ENCODE data around the gene CACNA2D3.
A peak's percentile ranks its signal among the peaks of the same experiment; 100 is the strongest.

CACNA2D3 gene

GRCh38 chr3:54982807-54983206 is 860.5 kb downstream of the CACNA2D3 start:
- H3K27me3 ChIP-seq (ENCODE audit: insufficient read depth, low read length) = no peaks in the 10 kb centered on the region
- H3K9me3 ChIP-seq (ENCODE audit: low read length) = no peaks in the 10 kb centered on the region
- H2AFZ ChIP-seq (ENCODE audit: low read depth, low read length) = no peak overlapping the region
- no peaks in the 10 kb centered on the region for H3K36me3 ChIP-seq (ENCODE audit: insufficient read depth, low read length)
- H3K4me3 ChIP-seq (ENCODE audit: low read length) = no peak overlapping the region
- peaks cover 7% of the 10 kb centered on the region for H3K4me1 ChIP-seq (ENCODE audit: insufficient read depth, low read length)

- no peaks in the 10 kb centered on the region for H3K27me3 ChIP-seq (ENCODE audit: insufficient read depth, low read length)
- no peaks in the 10 kb centered on the region for H3K36me3 ChIP-seq (ENCODE audit: insufficient read depth, low read length)
- H3K4me1 ChIP-seq (ENCODE audit: insufficient read depth, low read length) = peaks cover 11% of the 10 kb centered on the region
- no peaks in the 10 kb centered on the region for H3K9me3 ChIP-seq (ENCODE audit: low read length)
- H2AFZ ChIP-seq (ENCODE audit: low read depth, low read length) = no peak overlapping the region
- no peak overlapping the region for H3K4me3 ChIP-seq (ENCODE audit: low read length)
Observed at GRCh38 chr3:54983266-54984099, 861.1 kb downstream of the CACNA2D3 start.

- Histone ChIP-seq H3K36me3 (ENCODE audit: insufficient read depth, low read length) (no peaks in the 10 kb centered on the region), H2AFZ (ENCODE audit: low read depth, low read length) (no peak overlapping the region), H3K9me3 (ENCODE audit: low read length) (no peaks in the 10 kb centered on the region), H3K4me1 (ENCODE audit: insufficient read depth, low read length) (peaks cover 9% of the 10 kb centered on the region), H3K27me3 (ENCODE audit: insufficient read depth, low read length) (no peaks in the 10 kb centered on the region), H3K4me3 (ENCODE audit: low read length) (no peak overlapping the region)
Observed at GRCh38 chr3:54985856-54986255, 863.5 kb downstream of the CACNA2D3 start.

- no peak overlapping the region for H2AFZ ChIP-seq (ENCODE audit: low read depth, low read length)
Observed at GRCh38 chr3:54986294-54986693, 863.9 kb downstream of the CACNA2D3 start.

GRCh38 chr3:54987719-54988118 is 865.4 kb downstream of the CACNA2D3 start:
- Histone ChIP-seq H3K9me3 (ENCODE audit: low read length) (no peaks in the 10 kb centered on the region), H3K4me1 (ENCODE audit: insufficient read depth, low read length) (peaks cover 5% of the 10 kb centered on the region), H3K27me3 (ENCODE audit: insufficient read depth, low read length) (no peaks in the 10 kb centered on the region), H3K36me3 (ENCODE audit: insufficient read depth, low read length) (no peaks in the 10 kb centered on the region), H2AFZ (ENCODE audit: low read depth, low read length) (no peak overlapping the region), H3K4me3 (ENCODE audit: low read length) (no peak overlapping the region)

More at GRCh38 chr3:54986294-54986693, 863.9 kb downstream of the CACNA2D3 start:
- no peaks in the 10 kb centered on the region for H3K9me3 ChIP-seq (ENCODE audit: low read length)
- H3K27me3 ChIP-seq (ENCODE audit: insufficient read depth, low read length) = no peaks in the 10 kb centered on the region
- H3K4me1 ChIP-seq (ENCODE audit: insufficient read depth, low read length) = peaks cover 5% of the 10 kb centered on the region
- no peak overlapping the region for H3K4me3 ChIP-seq (ENCODE audit: low read length)
- H3K36me3 ChIP-seq (ENCODE audit: insufficient read depth, low read length) = no peaks in the 10 kb centered on the region

- Histone ChIP-seq H3K27me3 (ENCODE audit: insufficient read depth, low read length) (no peaks in the 10 kb centered on the region), H3K4me1 (ENCODE audit: insufficient read depth, low read length) (peaks cover 5% of the 10 kb centered on the region), H3K36me3 (ENCODE audit: insufficient read depth, low read length) (no peaks in the 10 kb centered on the region), H3K4me3 (ENCODE audit: low read length) (no peak overlapping the region), H3K9me3 (ENCODE audit: low read length) (no peaks in the 10 kb centered on the region), H2AFZ (ENCODE audit: low read depth, low read length) (no peak overlapping the region)
Observed at GRCh38 chr3:54988302-54988837, 866.0 kb downstream of the CACNA2D3 start.

GRCh38 chr3:54988838-54989630 is 866.7 kb downstream of the CACNA2D3 start:
- Histone ChIP-seq H3K9me3 (ENCODE audit: low read length) (no peaks in the 10 kb centered on the region), H3K4me1 (ENCODE audit: insufficient read depth, low read length) (peaks cover 5% of the 10 kb centered on the region), H3K27me3 (ENCODE audit: insufficient read depth, low read length) (no peaks in the 10 kb centered on the region), H3K36me3 (ENCODE audit: insufficient read depth, low read length) (no peaks in the 10 kb centered on the region), H2AFZ (ENCODE audit: low read depth, low read length) (no peak overlapping the region), H3K4me3 (ENCODE audit: low read length) (no peak overlapping the region)

- H2AFZ ChIP-seq (ENCODE audit: low read depth, low read length) = no peak overlapping the region
- peaks cover 3% of the 10 kb centered on the region for H3K4me1 ChIP-seq (ENCODE audit: insufficient read depth, low read length)
- no peaks in the 10 kb centered on the region for H3K9me3 ChIP-seq (ENCODE audit: low read length)
- H3K27me3 ChIP-seq (ENCODE audit: insufficient read depth, low read length) = no peaks in the 10 kb centered on the region
- no peak overlapping the region for H3K4me3 ChIP-seq (ENCODE audit: low read length)
- H3K36me3 ChIP-seq (ENCODE audit: insufficient read depth, low read length) = no peaks in the 10 kb centered on the region
Observed at GRCh38 chr3:54994111-54994513, 871.8 kb downstream of the CACNA2D3 start.

GRCh38 chr3:54999159-54999558 is 876.8 kb downstream of the CACNA2D3 start:
- no peak overlapping the region for H3K4me3 ChIP-seq (ENCODE audit: low read length)
- peaks cover 22% of the 10 kb centered on the region for H3K4me1 ChIP-seq (ENCODE audit: insufficient read depth, low read length)
- no peaks in the 10 kb centered on the region for H3K36me3 ChIP-seq (ENCODE audit: insufficient read depth, low read length)
- no peaks in the 10 kb centered on the region for H3K27me3 ChIP-seq (ENCODE audit: insufficient read depth, low read length)
- H3K9me3 ChIP-seq (ENCODE audit: low read length) = no peaks in the 10 kb centered on the region
- peak overlapping the region; percentile 18 for H2AFZ ChIP-seq (ENCODE audit: low read depth, low read length)

- Histone ChIP-seq H3K9me3 (ENCODE audit: low read length) (no peaks in the 10 kb centered on the region), H2AFZ (ENCODE audit: low read depth, low read length) (peak overlapping the region; percentile 18), H3K4me3 (ENCODE audit: low read length) (no peak overlapping the region), H3K36me3 (ENCODE audit: insufficient read depth, low read length) (no peaks in the 10 kb centered on the region), H3K27me3 (ENCODE audit: insufficient read depth, low read length) (no peaks in the 10 kb centered on the region), H3K4me1 (ENCODE audit: insufficient read depth, low read length) (peaks cover 22% of the 10 kb centered on the region)
Observed at GRCh38 chr3:54999811-55000210, 877.5 kb downstream of the CACNA2D3 start.

- H3K9me3 ChIP-seq (ENCODE audit: low read length) = no peaks in the 10 kb centered on the region
- H3K4me3 ChIP-seq (ENCODE audit: low read length) = no peak overlapping the region
- H3K36me3 ChIP-seq (ENCODE audit: insufficient read depth, low read length) = no peaks in the 10 kb centered on the region
- no peak overlapping the region for H2AFZ ChIP-seq (ENCODE audit: low read depth, low read length)
- no peaks in the 10 kb centered on the region for H3K27me3 ChIP-seq (ENCODE audit: insufficient read depth, low read length)
- peaks cover 22% of the 10 kb centered on the region for H3K4me1 ChIP-seq (ENCODE audit: insufficient read depth, low read length)
Observed at GRCh38 chr3:55000546-55000945, 878.2 kb downstream of the CACNA2D3 start.

- no peaks in the 10 kb centered on the region for H3K36me3 ChIP-seq (ENCODE audit: insufficient read depth, low read length)
- no peaks in the 10 kb centered on the region for H3K27me3 ChIP-seq (ENCODE audit: insufficient read depth, low read length)
- H2AFZ ChIP-seq (ENCODE audit: low read depth, low read length) = no peak overlapping the region
- H3K4me1 ChIP-seq (ENCODE audit: insufficient read depth, low read length) = peaks cover 22% of the 10 kb centered on the region
- no peaks in the 10 kb centered on the region for H3K9me3 ChIP-seq (ENCODE audit: low read length)
- H3K4me3 ChIP-seq (ENCODE audit: low read length) = no peak overlapping the region
Observed at GRCh38 chr3:55000953-55001352, 878.6 kb downstream of the CACNA2D3 start.

GRCh38 chr3:55002416-55002930 is 880.1 kb downstream of the CACNA2D3 start:
- no peaks in the 10 kb centered on the region for H3K9me3 ChIP-seq (ENCODE audit: low read length)
- H3K4me3 ChIP-seq (ENCODE audit: low read length) = no peak overlapping the region
- no peaks in the 10 kb centered on the region for H3K27me3 ChIP-seq (ENCODE audit: insufficient read depth, low read length)
- peaks cover 22% of the 10 kb centered on the region for H3K4me1 ChIP-seq (ENCODE audit: insufficient read depth, low read length)
- H2AFZ ChIP-seq (ENCODE audit: low read depth, low read length) = no peak overlapping the region
- no peaks in the 10 kb centered on the region for H3K36me3 ChIP-seq (ENCODE audit: insufficient read depth, low read length)
